KMS-11 (cell line): ENCODE results near the gene PRELID3B.

ENCODE experiments used
- H2AFZ ChIP-seq: fragments of 200-600 bp; sonication (generic); 2 replicates; pipeline ENCODE4 v1.6.1; 2016; ENCODE audit warnings: antibody characterized with exemption, mixed run types, low read depth
- H3K27ac ChIP-seq: fragments of 200-600 bp; sonication (generic); 2 replicates; pipeline ENCODE4 v1.6.1; 2016; ENCODE audit warnings: mild to moderate bottlenecking, mixed run types
- H3K27me3 ChIP-seq: fragments of 200-600 bp; sonication (generic); 2 replicates; pipeline ENCODE4 v1.6.1; 2017; ENCODE audit warnings: mild to moderate bottlenecking, low read depth, mixed run types, moderate library complexity; ENCODE audit not compliant: insufficient read depth
- H3K36me3 ChIP-seq: fragments of 200-600 bp; sonication (generic); 2 replicates; pipeline ENCODE4 v1.6.1; 2017; ENCODE audit warnings: mild to moderate bottlenecking, mixed run types; ENCODE audit not compliant: insufficient read depth
- H3K4me1 ChIP-seq: fragments of 200-600 bp; sonication (generic); 2 replicates; pipeline ENCODE4 v1.6.1; 2016; ENCODE audit warnings: mild to moderate bottlenecking, low read depth, mixed run types; ENCODE audit not compliant: poor library complexity, severe bottlenecking
- H3K4me2 ChIP-seq: fragments of 200-600 bp; sonication (generic); 2 replicates; pipeline ENCODE4 v1.7.0; 2016; ENCODE audit warnings: mild to moderate bottlenecking, mixed run types
- H3K4me3 ChIP-seq: fragments of 200-600 bp; sonication (generic); IDR thresholded peaks from 2 replicates; pipeline ENCODE4 v1.6.1; 2017; ENCODE audit warnings: low read depth, low read length, mixed read lengths; ENCODE audit not compliant: insufficient read depth
- H3K79me2 ChIP-seq: fragments of 200-600 bp; sonication (generic); 2 replicates; pipeline ENCODE4 v1.6.1; 2016; ENCODE audit warnings: low read depth, mixed run types; ENCODE audit not compliant: insufficient read depth
- H3K9ac ChIP-seq: fragments of 200-600 bp; sonication (generic); 2 replicates; pipeline ENCODE4 v1.6.1; 2016; ENCODE audit warnings: mild to moderate bottlenecking, mixed run types
- H4K20me1 ChIP-seq: fragments of 200-600 bp; sonication (generic); 2 replicates; pipeline ENCODE4 v1.6.1; 2016; ENCODE audit warnings: mild to moderate bottlenecking, mixed run types; ENCODE audit not compliant: insufficient read depth
- CTCF ChIP-seq: fragments of 200-600 bp; sonication (generic); conservative IDR thresholded peaks from 2 replicates; pipeline ENCODE4 v1.6.1; 2017; ENCODE audit warnings: low read depth, mild to moderate bottlenecking, antibody characterized with exemption, low read length, moderate library complexity, mixed read lengths

PRELID3B gene

GRCh38 chr20:59071216-59071615 lies 28.6 kb upstream of the PRELID3B start:
- Histone ChIP-seq H3K27me3 (no peaks in the 10 kb centered on the region), H3K27ac (no peak overlapping the region), H3K4me1 (no peaks in the 10 kb centered on the region), H4K20me1 (no peaks in the 10 kb centered on the region), H3K9ac (no peak overlapping the region), H3K36me3 (no peaks in the 10 kb centered on the region), H3K79me2 (no peaks in the 10 kb centered on the region), H2AFZ (no peak overlapping the region), H3K4me2 (no peak overlapping the region), H3K4me3 (no peak overlapping the region)
- no peak for TF ChIP-seq CTCF

- no peak overlapping the region for H3K27ac ChIP-seq
- H3K9ac ChIP-seq, result no peak overlapping the region
- H3K4me3 ChIP-seq, result no peak overlapping the region
- no peaks in the 10 kb centered on the region for H3K4me1 ChIP-seq
- H2AFZ ChIP-seq, result no peak overlapping the region
- H4K20me1 ChIP-seq, result no peaks in the 10 kb centered on the region
- no peak for TF ChIP-seq CTCF
- no peaks in the 10 kb centered on the region for H3K27me3 ChIP-seq
- no peak overlapping the region for H3K4me2 ChIP-seq
- H3K36me3 ChIP-seq, result no peaks in the 10 kb centered on the region
- H3K79me2 ChIP-seq, result no peaks in the 10 kb centered on the region
Measured at GRCh38 chr20:59069026-59069425, 26.4 kb upstream of the PRELID3B start.

- Histone ChIP-seq H4K20me1 (no peaks in the 10 kb centered on the region), H2AFZ (no peak overlapping the region)
- no peak for TF ChIP-seq CTCF
Measured at GRCh38 chr20:59068534-59068933, 25.9 kb upstream of the PRELID3B start.

GRCh38 chr20:59064214-59064722 lies 21.7 kb upstream of the PRELID3B start:
- Histone ChIP-seq H3K4me1 (no peaks in the 10 kb centered on the region), H3K27ac (no peak overlapping the region), H4K20me1 (no peaks in the 10 kb centered on the region), H3K27me3 (no peaks in the 10 kb centered on the region), H3K4me2 (no peak overlapping the region), H3K4me3 (no peak overlapping the region), H3K9ac (no peak overlapping the region), H3K79me2 (no peaks in the 10 kb centered on the region), H3K36me3 (no peaks in the 10 kb centered on the region), H2AFZ (no peak overlapping the region)
- no peak for TF ChIP-seq CTCF

More at GRCh38 chr20:59068534-59068933, 25.9 kb upstream of the PRELID3B start:
- no peak overlapping the region for H3K9ac ChIP-seq
- no peak overlapping the region for H3K4me3 ChIP-seq
- H3K4me2 ChIP-seq, result no peak overlapping the region
- H3K4me1 ChIP-seq, result no peaks in the 10 kb centered on the region
- H3K27me3 ChIP-seq, result no peaks in the 10 kb centered on the region
- H3K27ac ChIP-seq, result no peak overlapping the region
- H3K36me3 ChIP-seq, result no peaks in the 10 kb centered on the region
- no peaks in the 10 kb centered on the region for H3K79me2 ChIP-seq
